ENCODE results near the gene STARD7. TPM values are rescaled to one million over a fixed set of nuclear protein-coding genes. Genes with fewer than 3 reads are reported as not detected.

STARD7 gene
- total RNA-seq, 4 donors from 2014 or later = 116 to 149 (median 125) TPM

DNA sequence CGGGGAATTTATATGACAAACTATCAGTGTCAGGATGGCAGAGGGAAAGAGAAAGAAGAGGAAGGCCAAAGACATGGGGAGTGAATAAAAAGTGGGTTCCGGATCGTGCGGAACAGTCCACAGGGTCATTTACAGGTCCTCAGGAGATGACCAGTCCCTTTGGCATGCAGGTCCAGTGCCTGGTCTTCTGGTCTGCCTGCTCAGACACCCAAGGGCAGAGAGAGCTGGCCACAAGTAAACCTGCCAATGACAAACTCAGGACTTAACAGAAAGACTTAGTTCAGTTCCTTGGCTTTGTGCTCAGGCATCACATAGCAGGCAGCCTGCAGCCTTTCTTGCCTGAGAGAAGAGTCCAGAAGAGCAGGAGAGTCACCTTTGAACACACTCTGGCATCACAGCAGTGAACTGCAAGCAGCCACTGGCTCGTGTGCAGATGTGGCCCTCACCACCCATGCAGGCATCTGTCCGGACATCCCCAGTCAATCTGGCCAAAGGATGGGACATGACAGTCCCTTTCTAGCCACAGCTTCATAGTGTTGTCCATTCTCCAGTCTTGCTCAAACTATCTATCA is 43.2 kb upstream of the STARD7 start:
- ATAC-seq (ENCODE audit: low FRiP score) (no peak), DNase-seq (ENCODE audit: low spot score) (no peak)
- TF ChIP-seq, protein P1, sequence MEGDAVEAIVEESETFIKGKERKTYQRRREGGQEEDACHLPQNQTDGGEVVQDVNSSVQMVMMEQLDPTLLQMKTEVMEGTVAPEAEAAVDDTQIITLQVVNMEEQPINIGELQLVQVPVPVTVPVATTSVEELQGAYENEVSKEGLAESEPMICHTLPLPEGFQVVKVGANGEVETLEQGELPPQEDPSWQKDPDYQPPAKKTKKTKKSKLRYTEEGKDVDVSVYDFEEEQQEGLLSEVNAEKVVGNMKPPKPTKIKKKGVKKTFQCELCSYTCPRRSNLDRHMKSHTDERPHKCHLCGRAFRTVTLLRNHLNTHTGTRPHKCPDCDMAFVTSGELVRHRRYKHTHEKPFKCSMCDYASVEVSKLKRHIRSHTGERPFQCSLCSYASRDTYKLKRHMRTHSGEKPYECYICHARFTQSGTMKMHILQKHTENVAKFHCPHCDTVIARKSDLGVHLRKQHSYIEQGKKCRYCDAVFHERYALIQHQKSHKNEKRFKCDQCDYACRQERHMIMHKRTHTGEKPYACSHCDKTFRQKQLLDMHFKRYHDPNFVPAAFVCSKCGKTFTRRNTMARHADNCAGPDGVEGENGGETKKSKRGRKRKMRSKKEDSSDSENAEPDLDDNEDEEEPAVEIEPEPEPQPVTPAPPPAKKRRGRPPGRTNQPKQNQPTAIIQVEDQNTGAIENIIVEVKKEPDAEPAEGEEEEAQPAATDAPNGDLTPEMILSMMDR (IDR thresholded peaks at IDR 0.05) = no peak

DNA sequence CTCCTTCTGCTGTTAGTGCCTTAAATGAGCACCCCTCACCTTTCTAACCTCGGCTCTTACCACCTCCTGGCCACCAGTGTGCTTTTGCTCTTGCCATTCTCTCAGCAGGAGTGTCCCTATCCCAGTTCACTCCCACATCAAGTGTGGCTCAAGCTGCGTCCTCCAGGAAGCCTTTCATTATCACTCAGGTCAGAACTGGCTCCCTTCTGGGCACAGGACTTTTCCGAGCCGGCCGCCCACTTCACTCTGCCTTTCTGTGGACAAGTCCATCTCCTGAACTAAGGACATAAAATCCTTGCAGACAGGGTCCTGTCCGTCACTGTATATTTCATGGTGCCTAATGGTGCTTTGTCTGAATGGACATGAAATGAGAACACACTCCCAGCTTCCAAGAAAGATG is 41.6 kb upstream of the STARD7 start:
- ATAC-seq (ENCODE audit: low FRiP score) = no peak
- DNase-seq (ENCODE audit: low spot score) = no peak
- TF ChIP-seq, protein P1 (IDR thresholded peaks at IDR 0.05) = no peak

DNA sequence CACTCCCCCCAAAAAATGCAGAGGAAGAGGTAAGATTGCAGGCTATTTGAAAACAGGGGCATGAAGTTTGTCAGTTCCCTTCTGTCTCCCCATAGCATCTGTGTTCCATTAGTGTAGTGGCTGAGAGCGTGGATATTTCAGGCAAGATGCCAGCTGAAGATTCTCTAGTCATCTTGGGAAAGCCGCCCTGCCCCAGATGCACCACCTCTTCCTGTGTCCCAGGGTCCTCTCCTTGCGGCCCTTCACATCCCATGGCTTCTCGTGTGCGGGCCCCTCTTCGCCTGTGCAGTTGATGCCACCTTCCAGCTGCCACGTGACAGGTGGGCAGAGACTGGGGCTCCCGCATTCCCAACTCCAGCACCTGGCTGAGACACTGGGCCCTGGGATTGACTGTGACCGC is 41.0 kb upstream of the STARD7 start:
- DNase-seq (ENCODE audit: low spot score) (no peak), ATAC-seq (ENCODE audit: low FRiP score) (no peak)
- TF ChIP-seq, protein P1 (IDR thresholded peaks at IDR 0.05) = no peak

DNA sequence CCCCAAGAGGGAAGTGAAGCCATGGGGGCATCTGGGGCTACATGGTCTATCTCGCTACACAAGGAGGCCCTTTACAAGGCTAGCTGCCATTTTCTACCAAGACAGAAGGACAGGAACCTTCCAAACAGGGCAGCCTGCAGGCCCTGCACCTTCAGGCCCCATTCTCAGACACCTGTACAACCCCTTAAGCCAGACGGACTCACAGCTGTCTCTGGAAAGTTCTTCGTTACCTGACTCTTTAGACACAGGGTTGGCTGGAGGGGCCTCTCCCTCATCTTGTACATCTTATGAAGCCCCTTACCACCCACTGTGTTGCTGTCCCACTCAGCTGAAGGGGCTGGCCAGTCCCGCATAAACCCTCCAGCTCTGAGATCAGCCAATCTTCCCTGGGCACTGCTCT is 40.0 kb upstream of the STARD7 start:
- TF ChIP-seq, protein P1 (IDR thresholded peaks at IDR 0.05) = no peak
- ATAC-seq (ENCODE audit: low FRiP score) = no peak
- DNase-seq (ENCODE audit: low spot score) = no peak

DNA sequence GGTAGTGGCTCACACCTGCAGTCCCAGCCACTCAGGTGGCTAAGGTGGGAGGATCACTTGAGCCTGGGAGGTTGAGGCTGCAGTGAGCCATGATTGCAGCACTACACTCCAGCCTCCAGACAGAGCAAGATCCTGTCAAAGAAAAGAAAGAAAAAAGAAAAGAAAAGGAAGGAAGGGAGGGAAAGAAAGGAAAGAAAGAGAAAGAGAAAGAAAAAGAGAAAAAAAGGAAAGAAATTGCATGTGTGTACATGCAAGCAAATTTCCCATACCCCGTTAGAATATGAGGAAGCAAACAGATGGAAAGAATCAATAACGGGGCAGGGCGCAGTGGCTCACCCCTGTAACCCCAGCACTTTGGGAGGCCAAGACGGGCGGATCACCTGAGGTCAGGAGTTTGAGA is 39.3 kb upstream of the STARD7 start:
- TF ChIP-seq, protein P1 (IDR thresholded peaks at IDR 0.05) = no peak
- DNase-seq (ENCODE audit: low spot score) (no peak), ATAC-seq (ENCODE audit: low FRiP score) (no peak)

DNA sequence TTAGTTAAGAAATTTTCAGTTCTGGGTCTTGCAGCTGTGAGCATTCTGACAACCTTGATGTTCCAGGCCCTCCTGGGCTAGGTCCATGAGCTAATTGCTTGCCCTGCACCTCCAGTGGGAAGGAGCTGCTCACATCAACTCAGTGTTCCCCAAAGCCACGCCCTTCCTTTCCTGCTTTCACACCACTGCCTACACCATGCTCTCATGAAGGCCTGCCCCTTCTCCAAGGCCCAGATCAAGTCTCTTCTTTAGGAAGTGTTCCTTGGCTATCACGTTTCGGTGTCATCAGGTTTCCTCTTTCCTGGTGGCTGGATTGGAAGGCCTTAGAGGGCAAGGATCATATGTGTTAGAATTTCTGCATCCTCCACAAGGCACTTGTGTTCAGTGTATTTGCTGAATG is 38.4 kb upstream of the STARD7 start:
- no peak for ATAC-seq (ENCODE audit: low FRiP score)
- no peak for DNase-seq (ENCODE audit: low spot score)
- TF ChIP-seq, protein P1 (IDR thresholded peaks at IDR 0.05) = no peak

DNA sequence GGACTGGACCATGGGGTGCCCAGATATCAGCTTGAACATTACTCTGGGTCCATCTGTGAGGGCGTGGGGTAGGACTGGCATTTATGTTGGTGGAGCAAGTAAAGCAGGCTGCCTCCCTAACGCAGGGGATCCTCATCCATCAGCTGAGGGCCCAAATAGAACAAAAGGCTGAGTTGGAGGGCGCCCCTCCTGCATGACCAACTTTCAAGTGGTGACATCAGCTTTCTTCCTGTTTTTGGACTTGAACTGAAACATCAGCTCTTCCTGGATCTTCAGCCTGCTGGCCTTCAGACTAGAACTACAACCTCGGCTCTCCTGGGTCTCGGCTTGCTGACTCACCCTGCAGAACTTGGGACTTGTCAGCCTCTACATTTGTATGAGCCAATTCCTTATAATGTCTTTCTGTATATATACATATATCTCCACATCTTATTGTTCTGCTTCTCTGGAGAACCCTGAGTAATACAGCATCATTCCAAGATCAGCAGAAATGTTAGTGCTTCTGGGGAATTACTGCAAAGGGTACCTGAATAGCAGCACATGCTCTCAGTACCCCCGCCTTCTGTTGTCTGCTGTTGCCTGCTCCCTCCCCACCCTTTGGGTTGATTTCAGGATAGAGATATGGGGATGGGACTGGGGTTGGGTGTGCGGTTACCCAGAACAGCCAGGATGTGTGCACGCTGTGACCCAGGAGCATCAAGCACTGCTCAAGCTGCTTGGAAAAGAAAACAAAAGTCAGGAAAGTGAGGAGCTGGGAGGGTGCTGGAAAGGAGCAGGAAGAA is 37.2 kb upstream of the STARD7 start:
- DNase-seq (ENCODE audit: low spot score) = no peak
- TF ChIP-seq, protein P1 (IDR thresholded peaks at IDR 0.05) = no peak
- no peak for ATAC-seq (ENCODE audit: low FRiP score)

Measured in omental fat pad (tissue), 4 donors.